Stomach (tissue), 9 donors: ENCODE measurements around the gene ANXA5. TPM values are rescaled to one million over a fixed set of nuclear protein-coding genes. Genes with fewer than 3 reads are reported as not detected.

Experiments used
- DNase-seq, 2 donors: peaks; one replicate each; pipeline versions ENCODE4 v3.0.0 to v3.0.0-alpha.2; 2013 to 2019
- H3K27ac ChIP-seq, 5 donors: fragments of 200-600 bp in 4 of 5; sonication (generic) in 4 of 5; one replicate each; pipeline ENCODE4 v1.5.1; 2013 to 2019; ENCODE audit warnings: mild to moderate bottlenecking in 1 of 5, moderate library complexity in 1 of 5
- H3K27me3 ChIP-seq, 3 donors: fragments of 200-600 bp; sonication (generic); one replicate each; pipeline ENCODE4 v1.5.1; 2017 to 2019; ENCODE audit warnings: mixed run types in 1 of 3
- H3K36me3 ChIP-seq, 4 donors: fragments of 200-600 bp; sonication (generic); 1 replicate in 3 of 4; 2 replicates in 1 of 4; pipeline ENCODE4 v1.5.1; 2016 to 2019
- H3K4me1 ChIP-seq, 4 donors: fragments of 200-600 bp; sonication (generic); one replicate each; pipeline ENCODE4 v1.5.1; 2016 to 2019
- H3K4me3 ChIP-seq, 4 donors: fragments of 200-600 bp; sonication (generic) in 3 of 4; one replicate each; pipeline ENCODE4 v1.5.1; 2016 to 2019; ENCODE audit warnings: mild to moderate bottlenecking in 1 of 4
- H3K9me3 ChIP-seq, 4 donors: fragments of 200-600 bp; sonication (generic); one replicate each; pipeline ENCODE4 v1.5.1; 2016 to 2019
- CTCF ChIP-seq, 7 experiments: fragments of 450-650 bp in 4 of 7; fragments of 200-600 bp in 3 of 7; sonication (generic) in 3 of 7; IDR thresholded peaks; one replicate each; pipeline ENCODE4 v1.5.1; 2016 to 2019; ENCODE audit warnings: antibody characterized with exemption in 7 of 7, control low read depth in 2 of 7, mild to moderate bottlenecking in 1 of 7
- EP300 ChIP-seq: sonication (generic); formaldehyde crosslinking; IDR thresholded peaks from one replicate; pipeline ENCODE4 v1.6.1; 2017; ENCODE audit warnings: antibody characterized with exemption
- POLR2A ChIP-seq, 4 donors: fragments of 450-650 bp; IDR thresholded peaks; one replicate each; pipeline ENCODE4 v1.6.1; 2016; ENCODE audit warnings: antibody characterized with exemption in 4 of 4, control low read depth in 2 of 4, mild to moderate bottlenecking in 1 of 4, moderate library complexity in 1 of 4
- POLR2AphosphoS5 ChIP-seq, 3 donors: sonication (generic); formaldehyde crosslinking; IDR thresholded peaks; one replicate each; pipeline ENCODE4 v1.6.1; 2016; ENCODE audit warnings: antibody characterized with exemption in 3 of 3
- whole genome bisulfite sequencing, 5 donors: extraction: QIAGEN DNeasy Blood & Tissue Kit in 3 of 5; methylation state at CpG; one replicate each; pipeline versions ENCODE4 v1.1.5 to v1.1.7; 2013 to 2018; 5-methylcytosine and 5-hydroxymethylcytosine counted together
- intact Hi-C: fragments of 100-400 bp; cut with DNase I; formaldehyde crosslinking; loops from one replicate; pipeline ENCODE4 v1.15.1; 2023; ENCODE audit warnings: low total_unique reads
- polyA plus RNA-seq, 3 donors: library from polyadenylated mRNA; stranded (reverse); fragments of 200-250 nt; gene quantifications; one replicate each; pipeline ENCODE4 v1.2.3, GENCODE V29; 2013
- total RNA-seq, 5 donors: library from RNA; depleted of rRNA; stranded (reverse); fragments of >200 nt; gene quantifications; one replicate each; pipeline versions ENCODE4 v1.1.0 to v1.2.3, GENCODE V29; 2014 to 2016
- donor health status: healthy with polysubstance abuse.
- donor health status: Bipolar disorder and iron deficiency.
- donor health status: healthy.

ANXA5 gene
- total and polyA plus RNA-seq, 8 donors = 77.9 to 368 (median 144) TPM

- intact Hi-C loops = no loop called here
- Histone ChIP-seq H3K27ac (no peak overlapping the region), H3K4me1 (peaks cover 0 to 22% (median 4%) of the 10 kb centered on the region in 4 donors), H3K9me3 (no peaks in the 10 kb centered on the region), H3K27me3 (no peaks in the 10 kb centered on the region), H3K4me3 (no peak overlapping the region), H3K36me3 (peaks cover 30 to 99% (median 98%) of the 10 kb centered on the region in 4 donors)
- TF ChIP-seq CTCF (IDR thresholded peaks at IDR 0.05) (no peak), EP300 (no peak), POLR2AphosphoS5 (IDR thresholded peaks at IDR 0.05) (no peak), POLR2A (IDR thresholded peaks at IDR 0.05) (no peak)
- WGBS, 5 donors = 68 to 83% (median 79%) methylated on average over 2 of the region's 2 CpGs
- peak in 1 of 2 donors; percentile 35 for DNase-seq
Measured at GRCh38 chr4:121675715-121676114, 21.1 kb downstream of the ANXA5 start.

GRCh38 chr4:121674696-121675095 is 22.1 kb downstream of the ANXA5 start:
- no peak for TF ChIP-seq EP300
- TF ChIP-seq CTCF (IDR thresholded peaks at IDR 0.05) = no peak
- TF ChIP-seq POLR2AphosphoS5 (IDR thresholded peaks at IDR 0.05) = no peak
- no peak for TF ChIP-seq POLR2A (IDR thresholded peaks at IDR 0.05)
- intact Hi-C loops = no loop called here
- no peak for DNase-seq
- peaks cover 23 to 99% (median 98%) of the 10 kb centered on the region in 4 donors for H3K36me3 ChIP-seq
- no peaks in the 10 kb centered on the region for H3K27me3 ChIP-seq
- peaks cover 0 to 23% (median 4%) of the 10 kb centered on the region in 4 donors for H3K4me1 ChIP-seq
- WGBS, 5 donors = 81 to 90% (median 85%) methylated on average over 2 of the region's 2 CpGs
- H3K4me3 ChIP-seq = no peak overlapping the region
- no peaks in the 10 kb centered on the region for H3K9me3 ChIP-seq
- H3K27ac ChIP-seq = no peak overlapping the region

- H3K4me1 ChIP-seq = peaks cover 0 to 28% (median 5%) of the 10 kb centered on the region in 4 donors
- H3K27ac ChIP-seq = no peak overlapping the region
- DNase-seq = no peak
- intact Hi-C loops = no loop called here
- no peak for TF ChIP-seq EP300
- TF ChIP-seq POLR2AphosphoS5 (IDR thresholded peaks at IDR 0.05) = no peak
- TF ChIP-seq CTCF (IDR thresholded peaks at IDR 0.05) = no peak
- no peaks in the 10 kb centered on the region for H3K27me3 ChIP-seq
- 78 to 86% (median 86%) methylated on average over 1 of the region's 1 CpG; no CpG with 5 or more reads in 2 of the 5 donors for WGBS, 5 donors
- H3K9me3 ChIP-seq = no peaks in the 10 kb centered on the region
- no peak overlapping the region for H3K4me3 ChIP-seq
- H3K36me3 ChIP-seq = peaks cover 23 to 99% (median 98%) of the 10 kb centered on the region in 4 donors
Measured at GRCh38 chr4:121674191-121674590, 22.6 kb downstream of the ANXA5 start.

GRCh38 chr4:121669163-121669550 is 27.6 kb downstream of the ANXA5 start:
- Histone ChIP-seq H3K9me3 (no peaks in the 10 kb centered on the region), H3K27ac (no peak overlapping the region), H3K36me3 (peaks cover 33 to 87% (median 84%) of the 10 kb centered on the region in 4 donors), H3K4me3 (no peak overlapping the region), H3K27me3 (no peaks in the 10 kb centered on the region), H3K4me1 (peaks cover 0 to 10% (median 4%) of the 10 kb centered on the region in 4 donors)
- WGBS, 5 donors = 31 to 64% (median 42%) methylated on average over 2 of the region's 2 CpGs
- intact Hi-C loops = no loop called here
- DNase-seq = no peak
- TF ChIP-seq CTCF (IDR thresholded peaks at IDR 0.05) (no peak), EP300 (no peak), POLR2AphosphoS5 (IDR thresholded peaks at IDR 0.05) (no peak), POLR2A (IDR thresholded peaks at IDR 0.05) (no peak)
